ENCODE data around the gene GMEB2. TPM values are rescaled to one million over a fixed set of nuclear protein-coding genes. Genes with fewer than 3 reads are reported as not detected.

The GMEB2 gene
- total RNA-seq, 2 donors from 2014 or later: 11.5 to 12.3 TPM

- no peaks in the 10 kb centered on the region for H3K4me1 ChIP-seq (ENCODE audit: control insufficient read depth, insufficient read depth, low read length)
- no peak overlapping the region for H3K27ac ChIP-seq (ENCODE audit: low read depth, low read length)
- TF ChIP-seq, protein P1, sequence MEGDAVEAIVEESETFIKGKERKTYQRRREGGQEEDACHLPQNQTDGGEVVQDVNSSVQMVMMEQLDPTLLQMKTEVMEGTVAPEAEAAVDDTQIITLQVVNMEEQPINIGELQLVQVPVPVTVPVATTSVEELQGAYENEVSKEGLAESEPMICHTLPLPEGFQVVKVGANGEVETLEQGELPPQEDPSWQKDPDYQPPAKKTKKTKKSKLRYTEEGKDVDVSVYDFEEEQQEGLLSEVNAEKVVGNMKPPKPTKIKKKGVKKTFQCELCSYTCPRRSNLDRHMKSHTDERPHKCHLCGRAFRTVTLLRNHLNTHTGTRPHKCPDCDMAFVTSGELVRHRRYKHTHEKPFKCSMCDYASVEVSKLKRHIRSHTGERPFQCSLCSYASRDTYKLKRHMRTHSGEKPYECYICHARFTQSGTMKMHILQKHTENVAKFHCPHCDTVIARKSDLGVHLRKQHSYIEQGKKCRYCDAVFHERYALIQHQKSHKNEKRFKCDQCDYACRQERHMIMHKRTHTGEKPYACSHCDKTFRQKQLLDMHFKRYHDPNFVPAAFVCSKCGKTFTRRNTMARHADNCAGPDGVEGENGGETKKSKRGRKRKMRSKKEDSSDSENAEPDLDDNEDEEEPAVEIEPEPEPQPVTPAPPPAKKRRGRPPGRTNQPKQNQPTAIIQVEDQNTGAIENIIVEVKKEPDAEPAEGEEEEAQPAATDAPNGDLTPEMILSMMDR (conservative IDR thresholded peaks at IDR 0.05): no peak
- Mint-ChIP-seq H3K4me1 (peaks cover 6% of the 10 kb centered on the region), H3K9me3 (peaks cover 24% of the 10 kb centered on the region), H3K36me3 (ENCODE audit: low read depth) (peaks cover 57% of the 10 kb centered on the region), H3K27ac (no peak overlapping the region), H3K27me3 (ENCODE audit: insufficient read depth) (no peaks in the 10 kb centered on the region), H3K4me3 (no peak overlapping the region)
- H3K4me3 ChIP-seq (ENCODE audit: low read length): no peak overlapping the region
- H3K27me3 ChIP-seq (ENCODE audit: control insufficient read depth, insufficient read depth, low read length, poor library complexity, severe bottlenecking): no peaks in the 10 kb centered on the region
- no peak for DNase-seq
- H3K9ac ChIP-seq (ENCODE audit: extremely low read depth, low read length, poor library complexity, severe bottlenecking): no peak overlapping the region
- peaks cover 14% of the 10 kb centered on the region for H3K9me3 ChIP-seq (ENCODE audit: control insufficient read depth, low read length)
- WGBS, 2 experiments (ENCODE audit: insufficient coverage in 1 of 2, insufficient read length in 1 of 2): 93 to 94% methylated on average over 3 to 16 of the region's 16 CpGs
- H3K36me3 ChIP-seq (ENCODE audit: control insufficient read depth, insufficient read depth, low read length): peaks cover 34% of the 10 kb centered on the region
These were observed 7.8 kb downstream of the GMEB2 start for GRCh38 chr20:63619086-63619485.

- no peaks in the 10 kb centered on the region for H3K27me3 ChIP-seq (ENCODE audit: control insufficient read depth, insufficient read depth, low read length, poor library complexity, severe bottlenecking)
- no peak overlapping the region for H3K9ac ChIP-seq (ENCODE audit: extremely low read depth, low read length, poor library complexity, severe bottlenecking)
- H3K9me3 ChIP-seq (ENCODE audit: control insufficient read depth, low read length): peaks cover 14% of the 10 kb centered on the region
- H3K27ac ChIP-seq (ENCODE audit: low read depth, low read length): no peak overlapping the region
- TF ChIP-seq, protein P1 (conservative IDR thresholded peaks at IDR 0.05): no peak
- Mint-ChIP-seq H3K36me3 (ENCODE audit: low read depth) (peaks cover 62% of the 10 kb centered on the region), H3K4me1 (peaks cover 6% of the 10 kb centered on the region), H3K9me3 (peaks cover 24% of the 10 kb centered on the region), H3K27me3 (ENCODE audit: insufficient read depth) (no peaks in the 10 kb centered on the region), H3K4me3 (no peak overlapping the region), H3K27ac (no peak overlapping the region)
- no peaks in the 10 kb centered on the region for H3K4me1 ChIP-seq (ENCODE audit: control insufficient read depth, insufficient read depth, low read length)
- no peak overlapping the region for H3K4me3 ChIP-seq (ENCODE audit: low read length)
- 93 to 95% methylated on average over 11 of the region's 11 CpGs for WGBS, 2 experiments (ENCODE audit: insufficient coverage in 1 of 2, insufficient read length in 1 of 2)
- no peak for DNase-seq
- peaks cover 37% of the 10 kb centered on the region for H3K36me3 ChIP-seq (ENCODE audit: control insufficient read depth, insufficient read depth, low read length)
These were observed 8.5 kb downstream of the GMEB2 start for GRCh38 chr20:63618291-63618980.

GRCh38 chr20:63617876-63618265 lies 9.0 kb downstream of the GMEB2 start:
- Histone ChIP-seq H3K36me3 (ENCODE audit: control insufficient read depth, insufficient read depth, low read length) (peaks cover 37% of the 10 kb centered on the region), H3K27ac (ENCODE audit: low read depth, low read length) (no peak overlapping the region), H3K4me3 (ENCODE audit: low read length) (no peak overlapping the region), H3K9ac (ENCODE audit: extremely low read depth, low read length, poor library complexity, severe bottlenecking) (no peak overlapping the region), H3K4me1 (ENCODE audit: control insufficient read depth, insufficient read depth, low read length) (no peaks in the 10 kb centered on the region), H3K9me3 (ENCODE audit: control insufficient read depth, low read length) (peaks cover 14% of the 10 kb centered on the region), H3K27me3 (ENCODE audit: control insufficient read depth, insufficient read depth, low read length, poor library complexity, severe bottlenecking) (no peaks in the 10 kb centered on the region)
- peaks cover 6% of the 10 kb centered on the region for H3K4me1 Mint-ChIP-seq
- no peaks in the 10 kb centered on the region for H3K27me3 Mint-ChIP-seq (ENCODE audit: insufficient read depth)
- peaks cover 24% of the 10 kb centered on the region for H3K9me3 Mint-ChIP-seq
- H3K36me3 Mint-ChIP-seq (ENCODE audit: low read depth): peaks cover 65% of the 10 kb centered on the region
- H3K4me3 Mint-ChIP-seq: no peak overlapping the region
- no peak overlapping the region for H3K27ac Mint-ChIP-seq
- 90 to 92% methylated on average over 7 to 8 of the region's 8 CpGs for WGBS, 2 experiments (ENCODE audit: insufficient coverage in 1 of 2, insufficient read length in 1 of 2)
- no peak for DNase-seq
- TF ChIP-seq, protein P1 (conservative IDR thresholded peaks at IDR 0.05): no peak
